B cell (primary cell): ENCODE data around the gene KRTAP19-5.

Experiments
- EZH2 ChIP-seq: IDR thresholded peaks from 2 replicates; pipeline ENCODE4 v1.6.1; 2012; ENCODE audit warnings: borderline replicate concordance, low read depth, mild to moderate bottlenecking, moderate library complexity, low read length; ENCODE audit not compliant: insufficient read depth, poor library complexity, severe bottlenecking
- TF ChIP-seq, protein P1 (sequence below): fragments of 200-600 bp; IDR thresholded peaks from one replicate; pipeline ENCODE4 v1.8.0; 2022; ENCODE audit warnings: antibody characterized with exemption, mild to moderate bottlenecking

DNA sequence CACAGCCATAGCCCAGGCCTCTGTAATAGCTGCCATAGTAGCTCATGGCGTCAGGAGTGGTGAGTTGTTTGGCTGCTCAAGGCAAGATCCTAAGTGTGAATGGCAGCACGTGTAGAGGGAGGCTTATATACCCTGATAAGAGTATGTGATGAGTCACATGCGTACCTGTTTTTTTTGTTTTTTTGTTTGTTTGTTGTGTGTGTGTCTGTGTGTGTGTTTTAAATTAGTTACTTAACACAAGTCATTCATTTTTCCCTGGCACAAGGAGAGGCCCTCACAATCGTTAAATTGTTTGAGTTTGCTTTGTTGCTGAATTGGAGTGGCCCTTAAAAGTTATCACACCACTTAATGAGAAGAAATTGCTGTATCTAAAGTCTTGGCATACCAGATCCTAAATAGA lies 4.9 kb downstream of the KRTAP19-5 start, which contains the start of gene KRTAP19-4:
- TF ChIP-seq, protein P1, sequence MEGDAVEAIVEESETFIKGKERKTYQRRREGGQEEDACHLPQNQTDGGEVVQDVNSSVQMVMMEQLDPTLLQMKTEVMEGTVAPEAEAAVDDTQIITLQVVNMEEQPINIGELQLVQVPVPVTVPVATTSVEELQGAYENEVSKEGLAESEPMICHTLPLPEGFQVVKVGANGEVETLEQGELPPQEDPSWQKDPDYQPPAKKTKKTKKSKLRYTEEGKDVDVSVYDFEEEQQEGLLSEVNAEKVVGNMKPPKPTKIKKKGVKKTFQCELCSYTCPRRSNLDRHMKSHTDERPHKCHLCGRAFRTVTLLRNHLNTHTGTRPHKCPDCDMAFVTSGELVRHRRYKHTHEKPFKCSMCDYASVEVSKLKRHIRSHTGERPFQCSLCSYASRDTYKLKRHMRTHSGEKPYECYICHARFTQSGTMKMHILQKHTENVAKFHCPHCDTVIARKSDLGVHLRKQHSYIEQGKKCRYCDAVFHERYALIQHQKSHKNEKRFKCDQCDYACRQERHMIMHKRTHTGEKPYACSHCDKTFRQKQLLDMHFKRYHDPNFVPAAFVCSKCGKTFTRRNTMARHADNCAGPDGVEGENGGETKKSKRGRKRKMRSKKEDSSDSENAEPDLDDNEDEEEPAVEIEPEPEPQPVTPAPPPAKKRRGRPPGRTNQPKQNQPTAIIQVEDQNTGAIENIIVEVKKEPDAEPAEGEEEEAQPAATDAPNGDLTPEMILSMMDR: no peak
- TF ChIP-seq EZH2: no peak
